Mammary epithelial cell (primary cell): ENCODE results near the gene TLE5.
"Not testable (repeated sequence)": the region's sequence is repeated elsewhere in the genome, so short reads cannot be mapped to it uniquely, and the experiment has no call there.

Source experiments
- EZH2 ChIP-seq: IDR thresholded peaks from 2 replicates; pipeline ENCODE4 v1.6.1; 2012; ENCODE audit warnings: low read length, inconsistent platforms, borderline replicate concordance
- TF ChIP-seq, protein P1 (sequence below), 2 donors: IDR thresholded peaks in 1 of 2; conservative IDR thresholded peaks in 1 of 2; 2 replicates each; pipeline ENCODE4 v1.5.1; 2011 to 2012; ENCODE audit warnings: inconsistent platforms in 2 of 2, low read length in 2 of 2, mild to moderate bottlenecking in 2 of 2, control low read depth in 1 of 2, low read depth in 1 of 2; ENCODE audit not compliant: insufficient read depth in 1 of 2; ENCODE audit errors: extremely low read depth in 1 of 2

- TF ChIP-seq, protein P1, sequence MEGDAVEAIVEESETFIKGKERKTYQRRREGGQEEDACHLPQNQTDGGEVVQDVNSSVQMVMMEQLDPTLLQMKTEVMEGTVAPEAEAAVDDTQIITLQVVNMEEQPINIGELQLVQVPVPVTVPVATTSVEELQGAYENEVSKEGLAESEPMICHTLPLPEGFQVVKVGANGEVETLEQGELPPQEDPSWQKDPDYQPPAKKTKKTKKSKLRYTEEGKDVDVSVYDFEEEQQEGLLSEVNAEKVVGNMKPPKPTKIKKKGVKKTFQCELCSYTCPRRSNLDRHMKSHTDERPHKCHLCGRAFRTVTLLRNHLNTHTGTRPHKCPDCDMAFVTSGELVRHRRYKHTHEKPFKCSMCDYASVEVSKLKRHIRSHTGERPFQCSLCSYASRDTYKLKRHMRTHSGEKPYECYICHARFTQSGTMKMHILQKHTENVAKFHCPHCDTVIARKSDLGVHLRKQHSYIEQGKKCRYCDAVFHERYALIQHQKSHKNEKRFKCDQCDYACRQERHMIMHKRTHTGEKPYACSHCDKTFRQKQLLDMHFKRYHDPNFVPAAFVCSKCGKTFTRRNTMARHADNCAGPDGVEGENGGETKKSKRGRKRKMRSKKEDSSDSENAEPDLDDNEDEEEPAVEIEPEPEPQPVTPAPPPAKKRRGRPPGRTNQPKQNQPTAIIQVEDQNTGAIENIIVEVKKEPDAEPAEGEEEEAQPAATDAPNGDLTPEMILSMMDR (conservative IDR thresholded peaks at IDR 0.05 in 1 of 2, IDR thresholded peaks at IDR 0.05 in 1 of 2; ENCODE audit: extremely low read depth in 1 of 2, insufficient read depth in 1 of 2, low read depth in 1 of 2, low read length in 2 of 2) = not testable (repeated sequence)
- not testable (repeated sequence) for TF ChIP-seq EZH2
These were observed 12.3 kb downstream of the TLE5 start for GRCh38 chr19:3050016-3050415.
